Panc1 (cell line): ENCODE measurements around the gene EPHX1. TPM values are rescaled to one million over a fixed set of nuclear protein-coding genes. Genes with fewer than 3 reads are reported as not detected.

Experiments used
- ATAC-seq: fragments of 200-7000 bp; cut with Tn5 transposase; 2 replicates; pipeline ENCODE4 v1.9.1; 2020; ENCODE audit warnings: mild to moderate bottlenecking, moderate library complexity
- BruUV-seq: library from RNA; stranded (reverse); fragments of 400-500 nt; replicated peaks from 2 replicates; lab custom pipeline; 2021; lab: Mats Ljungman, UMichigan
- CTCF ChIA-PET: fragments of 300-600 bp; sonication (Branson Sonifier 250); formaldehyde crosslinking; loops from one replicate; lab custom pipeline; 2022; ENCODE audit warnings: antibody characterized with exemption; lab: Charles Lee
- POLR2A ChIA-PET: fragments of 300-600 bp; sonication (Branson Sonifier 250); formaldehyde crosslinking; loops from one replicate; lab custom pipeline; 2022; ENCODE audit warnings: antibody characterized with exemption; lab: Charles Lee
- DNase-seq: peaks from one replicate; pipeline ENCODE4 v3.0.0-alpha.2; 2010; ENCODE audit warnings: low read depth, low spot score
- H3K27ac ChIP-seq: 2 replicates; pipeline ENCODE4 v1.5.1; 2011; ENCODE audit warnings: mild to moderate bottlenecking, low read length, inconsistent platforms
- H3K27me3 ChIP-seq: fragments of 200-500 bp; sonication (Bioruptor generic); 2 replicates; pipeline ENCODE4 v1.6.0; 2014; ENCODE audit warnings: low read length, inconsistent platforms; ENCODE audit not compliant: control insufficient read depth, insufficient read depth
- H3K36me3 ChIP-seq: fragments of 200-500 bp; sonication (Bioruptor generic); 2 replicates; pipeline ENCODE4 v1.5.1; 2014; ENCODE audit warnings: inconsistent platforms, mild to moderate bottlenecking, low read length, moderate library complexity; ENCODE audit not compliant: control insufficient read depth, insufficient read depth
- H3K4me1 ChIP-seq: 2 replicates; pipeline ENCODE4 v1.5.1; 2011; ENCODE audit warnings: inconsistent platforms, mild to moderate bottlenecking, low read length, moderate library complexity; ENCODE audit not compliant: control insufficient read depth, insufficient read depth
- H3K4me3 ChIP-seq, 2 experiments: 2 replicates each; pipeline ENCODE4 v1.5.1; 2011 to 2012; ENCODE audit warnings: low read depth in 2 of 2, low read length in 2 of 2, mild to moderate bottlenecking in 2 of 2, inconsistent platforms in 1 of 2, moderate library complexity in 1 of 2
- H3K9me3 ChIP-seq: fragments of 200-500 bp; sonication (Bioruptor generic); 2 replicates; pipeline ENCODE4 v1.5.1; 2014; ENCODE audit warnings: low read depth, mild to moderate bottlenecking, inconsistent platforms, low read length, moderate library complexity; ENCODE audit not compliant: control insufficient read depth, insufficient read depth
- POLR2AphosphoS5 ChIP-seq: IDR thresholded peaks from 2 replicates; pipeline ENCODE4 v1.6.1; 2012; ENCODE audit warnings: mild to moderate bottlenecking, low read depth, low read length, moderate library complexity
- SIN3A ChIP-seq: IDR thresholded peaks from 2 replicates; pipeline ENCODE4 v1.6.1; 2012; ENCODE audit warnings: low read depth, mild to moderate bottlenecking, low read length, moderate library complexity, borderline replicate concordance; ENCODE audit not compliant: insufficient read depth
- TCF7L2 ChIP-seq: IDR thresholded peaks from 2 replicates; pipeline ENCODE4 v1.6.1; 2011; ENCODE audit warnings: mild to moderate bottlenecking, low read depth, low read length, inconsistent platforms
- in situ Hi-C: cut with HindIII; loops from 2 replicates; pipeline ENCODE4 v1.10.0; 2016; ENCODE audit warnings: low sequenced_read_pairs, low pct_unique_long_range_greater_than_20kb
- intact Hi-C: fragments of 100-400 bp; cut with micrococcal nuclease; formaldehyde crosslinking; loops from one replicate; pipeline ENCODE4 v1.10.0; 2022; ENCODE audit not compliant: unreplicated experiment
- total RNA-seq: library from RNA; stranded (reverse); gene quantifications from one replicate; pipeline ENCODE4 v1.2.1, GENCODE V29; 2021; ENCODE audit not compliant: unreplicated experiment
- TF ChIP-seq, protein P1 (sequence below): fragments of 450-650 bp; IDR thresholded peaks from 2 replicates; pipeline ENCODE4 v1.5.1; 2017; ENCODE audit warnings: mild to moderate bottlenecking
- TF ChIP-seq, protein P2 (sequence below), 2 experiments: IDR thresholded peaks; 2 replicates each; pipeline ENCODE4 v1.6.1; 2011 to 2012; ENCODE audit warnings: low read depth in 2 of 2, control low read depth in 1 of 2, low read length in 1 of 2, mild to moderate bottlenecking in 1 of 2, moderate library complexity in 1 of 2; ENCODE audit not compliant: insufficient read depth in 1 of 2

Gene EPHX1
- total RNA-seq, 1 experiment from 2014 or later = 76.4 TPM

DNA sequence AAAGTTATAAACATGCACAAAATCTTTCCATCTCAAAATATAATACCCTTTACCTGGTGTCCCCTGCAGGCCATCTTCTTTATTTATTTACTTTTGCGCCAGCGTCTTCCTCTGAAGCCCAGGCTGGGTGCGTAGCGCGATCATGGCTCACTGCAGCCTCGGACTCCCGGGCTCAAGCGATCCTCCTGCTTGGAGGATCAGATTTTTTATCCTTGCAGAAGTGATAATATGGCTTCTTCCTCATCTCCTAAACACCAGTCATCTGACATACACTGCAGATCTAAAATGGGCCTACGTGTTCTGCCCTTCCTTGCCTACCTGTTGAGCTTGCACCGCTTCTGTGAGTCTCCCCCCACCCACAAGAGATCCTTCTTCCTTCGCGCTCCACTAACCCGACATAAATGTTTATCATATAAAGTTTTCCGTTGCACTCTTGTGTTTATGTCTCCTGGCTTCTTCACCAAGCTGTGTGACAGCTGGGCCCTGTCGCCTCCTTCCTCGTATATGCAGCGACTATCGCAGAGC lies 32.8 kb upstream of the EPHX1 start:
- H3K4me1 ChIP-seq = peaks cover 33% of the 10 kb centered on the region
- H3K9me3 ChIP-seq = no peaks in the 10 kb centered on the region

DNA sequence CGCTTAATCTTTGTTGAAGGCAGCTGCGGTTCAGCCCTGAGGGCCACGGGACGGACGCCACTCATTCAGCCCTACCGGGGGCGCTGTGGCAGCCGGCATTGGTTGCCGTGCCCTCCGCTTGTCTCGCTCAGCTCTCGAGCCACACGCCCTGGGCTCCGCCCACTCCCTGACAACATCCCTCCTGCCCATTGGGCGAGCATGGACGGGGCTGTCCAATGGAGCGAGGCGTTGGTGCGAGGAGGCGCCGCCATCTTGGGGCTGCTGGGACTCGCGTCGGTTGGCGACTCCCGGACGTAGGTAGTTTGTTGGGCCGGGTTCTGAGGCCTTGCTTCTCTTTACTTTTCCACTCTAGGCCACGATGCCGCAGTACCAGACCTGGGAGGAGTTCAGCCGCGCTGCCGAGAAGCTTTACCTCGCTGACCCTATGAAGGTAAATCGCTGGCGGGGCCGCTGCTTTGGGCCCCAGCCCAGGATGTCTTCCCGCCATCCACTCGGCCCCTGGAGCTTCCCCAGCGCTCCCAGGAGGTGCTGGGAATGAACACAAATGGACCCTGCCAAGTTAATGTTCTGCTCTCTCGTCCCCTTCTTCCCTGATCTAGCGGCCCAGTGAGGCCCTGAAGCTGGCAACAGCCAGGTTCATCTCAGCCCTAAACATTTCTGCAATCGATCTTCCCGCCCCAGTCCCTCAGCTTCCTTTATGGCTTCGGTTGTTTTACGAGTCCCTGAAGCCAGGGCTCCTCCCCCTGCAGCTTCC lies 32.2 kb upstream of the EPHX1 start, which contains the start of gene SRP9:
Gene SRP9 (plus strand): TSS at position 244 of the 754 bp plus-strand sequence. CDS start 115 bp downstream, at position 359.
- CTCF ChIA-PET = interaction anchor here (0.6 to 1.8 kb wide), 12 partner anchors 23 to 303 kb away, joined by 3 to 8 read pairs (median 3); partner anchors contain the start of gene EPHX1

More for the DNA sequence above, 32.8 kb upstream of the EPHX1 start:
- no peak for DNase-seq
- CTCF ChIA-PET = interaction anchor here (0.6 to 1.8 kb wide), 10 partner anchors 24 to 302 kb away, joined by 3 to 8 read pairs (median 4); partner anchors contain the start of gene EPHX1
- Histone ChIP-seq H3K4me3 (peak overlapping the region; percentile 92 to 98), H3K36me3 (peaks cover 12% of the 10 kb centered on the region), H3K27ac (peak overlapping the region; percentile 88), H3K27me3 (no peaks in the 10 kb centered on the region)
- in situ Hi-C loops (loop anchor here (10.0 kb wide), 1 partner anchor 222 kb away; no protein-coding TSS in a partner anchor), intact Hi-C loops (loop anchor here (5.0 kb wide), 2 partner anchors 70 to 200 kb away; no protein-coding TSS in a partner anchor)
- ATAC-seq = peak; percentile 7
- BruUV-seq = no TSS peak
- TF ChIP-seq SIN3A (no peak), POLR2AphosphoS5 (no peak), TCF7L2 (no peak)
- TF ChIP-seq, protein P1, sequence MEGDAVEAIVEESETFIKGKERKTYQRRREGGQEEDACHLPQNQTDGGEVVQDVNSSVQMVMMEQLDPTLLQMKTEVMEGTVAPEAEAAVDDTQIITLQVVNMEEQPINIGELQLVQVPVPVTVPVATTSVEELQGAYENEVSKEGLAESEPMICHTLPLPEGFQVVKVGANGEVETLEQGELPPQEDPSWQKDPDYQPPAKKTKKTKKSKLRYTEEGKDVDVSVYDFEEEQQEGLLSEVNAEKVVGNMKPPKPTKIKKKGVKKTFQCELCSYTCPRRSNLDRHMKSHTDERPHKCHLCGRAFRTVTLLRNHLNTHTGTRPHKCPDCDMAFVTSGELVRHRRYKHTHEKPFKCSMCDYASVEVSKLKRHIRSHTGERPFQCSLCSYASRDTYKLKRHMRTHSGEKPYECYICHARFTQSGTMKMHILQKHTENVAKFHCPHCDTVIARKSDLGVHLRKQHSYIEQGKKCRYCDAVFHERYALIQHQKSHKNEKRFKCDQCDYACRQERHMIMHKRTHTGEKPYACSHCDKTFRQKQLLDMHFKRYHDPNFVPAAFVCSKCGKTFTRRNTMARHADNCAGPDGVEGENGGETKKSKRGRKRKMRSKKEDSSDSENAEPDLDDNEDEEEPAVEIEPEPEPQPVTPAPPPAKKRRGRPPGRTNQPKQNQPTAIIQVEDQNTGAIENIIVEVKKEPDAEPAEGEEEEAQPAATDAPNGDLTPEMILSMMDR = no peak
- TF ChIP-seq, protein P2, sequence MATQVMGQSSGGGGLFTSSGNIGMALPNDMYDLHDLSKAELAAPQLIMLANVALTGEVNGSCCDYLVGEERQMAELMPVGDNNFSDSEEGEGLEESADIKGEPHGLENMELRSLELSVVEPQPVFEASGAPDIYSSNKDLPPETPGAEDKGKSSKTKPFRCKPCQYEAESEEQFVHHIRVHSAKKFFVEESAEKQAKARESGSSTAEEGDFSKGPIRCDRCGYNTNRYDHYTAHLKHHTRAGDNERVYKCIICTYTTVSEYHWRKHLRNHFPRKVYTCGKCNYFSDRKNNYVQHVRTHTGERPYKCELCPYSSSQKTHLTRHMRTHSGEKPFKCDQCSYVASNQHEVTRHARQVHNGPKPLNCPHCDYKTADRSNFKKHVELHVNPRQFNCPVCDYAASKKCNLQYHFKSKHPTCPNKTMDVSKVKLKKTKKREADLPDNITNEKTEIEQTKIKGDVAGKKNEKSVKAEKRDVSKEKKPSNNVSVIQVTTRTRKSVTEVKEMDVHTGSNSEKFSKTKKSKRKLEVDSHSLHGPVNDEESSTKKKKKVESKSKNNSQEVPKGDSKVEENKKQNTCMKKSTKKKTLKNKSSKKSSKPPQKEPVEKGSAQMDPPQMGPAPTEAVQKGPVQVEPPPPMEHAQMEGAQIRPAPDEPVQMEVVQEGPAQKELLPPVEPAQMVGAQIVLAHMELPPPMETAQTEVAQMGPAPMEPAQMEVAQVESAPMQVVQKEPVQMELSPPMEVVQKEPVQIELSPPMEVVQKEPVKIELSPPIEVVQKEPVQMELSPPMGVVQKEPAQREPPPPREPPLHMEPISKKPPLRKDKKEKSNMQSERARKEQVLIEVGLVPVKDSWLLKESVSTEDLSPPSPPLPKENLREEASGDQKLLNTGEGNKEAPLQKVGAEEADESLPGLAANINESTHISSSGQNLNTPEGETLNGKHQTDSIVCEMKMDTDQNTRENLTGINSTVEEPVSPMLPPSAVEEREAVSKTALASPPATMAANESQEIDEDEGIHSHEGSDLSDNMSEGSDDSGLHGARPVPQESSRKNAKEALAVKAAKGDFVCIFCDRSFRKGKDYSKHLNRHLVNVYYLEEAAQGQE (IDR thresholded peaks at IDR 0.05; ENCODE audit: insufficient read depth in 1 of 2, low read depth in 2 of 2, low read length in 1 of 2) = no peak
- POLR2A ChIA-PET = interaction anchor here (0.7 to 1.3 kb wide), 6 partner anchors 8 to 176 kb away, joined by 3 to 5 read pairs (median 4); no protein-coding TSS in a partner anchor

More for the DNA sequence above, 32.2 kb upstream of the EPHX1 start, which contains the start of gene SRP9:
- DNase-seq (peak; percentile 96), ATAC-seq (peak; percentile 100)
- H3K4me1 ChIP-seq = peaks cover 29% of the 10 kb centered on the region
- TF ChIP-seq SIN3A = peak; percentile 65; the same call in 1 of the 2 replicates
- TF ChIP-seq POLR2AphosphoS5 = peak; percentile 86
- TF ChIP-seq, protein P1 = peak; percentile 97
- TF ChIP-seq TCF7L2 = no peak
- TF ChIP-seq, protein P2 (IDR thresholded peaks at IDR 0.05; ENCODE audit: insufficient read depth in 1 of 2, low read depth in 2 of 2, low read length in 1 of 2) = no peak
- intact Hi-C loops = loop anchor here (5.0 kb wide), 2 partner anchors 70 to 200 kb away; no protein-coding TSS in a partner anchor
- H3K36me3 ChIP-seq = peaks cover 12% of the 10 kb centered on the region
- BruUV-seq = TSS peak; percentile 94
- H3K27me3 ChIP-seq = no peaks in the 10 kb centered on the region
- peak within 1 kb of the TSS; percentile 97 for H3K27ac ChIP-seq
- in situ Hi-C loops = loop anchor here (10.0 kb wide), 1 partner anchor 223 kb away; no protein-coding TSS in a partner anchor
- POLR2A ChIA-PET = interaction anchor here (0.7 to 1.3 kb wide), 8 partner anchors 8 to 177 kb away, joined by 3 to 5 read pairs (median 4); no protein-coding TSS in a partner anchor
- H3K9me3 ChIP-seq = no peaks in the 10 kb centered on the region
- peak within 1 kb of the TSS; percentile 92 to 98 for H3K4me3 ChIP-seq
